HG03442 (cell line): ENCODE measurements around the gene ARL8B.
"Not testable (repeated sequence)": the region's sequence is repeated elsewhere in the genome, so short reads cannot be mapped to it uniquely, and the experiment has no call there.

Experiments
- ATAC-seq: cut with Tn5 transposase; IDR thresholded peaks from one replicate; pipeline ENCODE4 v1.9.1; 2021; ENCODE audit warnings: mild to moderate bottlenecking, moderate library complexity; ENCODE audit not compliant: unreplicated experiment

Gene ARL8B

GRCh38 chr3:5110337-5110736 lies 11.8 kb upstream of the ARL8B start:
- no peak for ATAC-seq

- no peak for ATAC-seq
Observed at GRCh38 chr3:5112043-5112442, 10.0 kb upstream of the ARL8B start.

- ATAC-seq, result not testable (repeated sequence)
Observed at GRCh38 chr3:5113726-5114125, 8.4 kb upstream of the ARL8B start.

GRCh38 chr3:5115506-5116162 lies 6.5 kb upstream of the ARL8B start:
- ATAC-seq, result no peak

GRCh38 chr3:5116538-5116937 lies 5.6 kb upstream of the ARL8B start:
- no peak for ATAC-seq

GRCh38 chr3:5120446-5120845 lies 1.6 kb upstream of the ARL8B start:
- ATAC-seq, result no peak

- ATAC-seq, result peak; percentile 13
Observed at GRCh38 chr3:5122741-5123706, 932 bp downstream of the ARL8B start.

- no peak for ATAC-seq
Observed at GRCh38 chr3:5123937-5124336, 1.8 kb downstream of the ARL8B start.

- no peak for ATAC-seq
Observed at GRCh38 chr3:5126586-5126985, 4.5 kb downstream of the ARL8B start.

- no peak for ATAC-seq
Observed at GRCh38 chr3:5128849-5129248, 6.8 kb downstream of the ARL8B start.

- no peak for ATAC-seq
Observed at GRCh38 chr3:5133239-5134018, 11.3 kb downstream of the ARL8B start.

GRCh38 chr3:5134019-5134391 lies 11.9 kb downstream of the ARL8B start:
- ATAC-seq, result no peak

- ATAC-seq, result no peak
Observed at GRCh38 chr3:5134499-5134898, 12.4 kb downstream of the ARL8B start.

GRCh38 chr3:5136211-5136918 lies 14.3 kb downstream of the ARL8B start:
- peak; percentile 68 for ATAC-seq

- ATAC-seq, result peak; percentile 15
Observed at GRCh38 chr3:5136919-5137429, 14.9 kb downstream of the ARL8B start.

- no peak for ATAC-seq
Observed at GRCh38 chr3:5138214-5138981, 16.3 kb downstream of the ARL8B start.

- ATAC-seq, result peak; percentile 39
Observed at GRCh38 chr3:5140230-5140621, 18.1 kb downstream of the ARL8B start.

GRCh38 chr3:5140839-5141238 lies 18.7 kb downstream of the ARL8B start:
- ATAC-seq, result no peak

- ATAC-seq, result no peak
Observed at GRCh38 chr3:5141760-5142159, 19.7 kb downstream of the ARL8B start.

- ATAC-seq, result no peak
Observed at GRCh38 chr3:5143464-5143863, 21.4 kb downstream of the ARL8B start.
